ENCODE results near the gene LAMA4. TPM values are rescaled to one million over a fixed set of nuclear protein-coding genes. Genes with fewer than 3 reads are reported as not detected.

Gene LAMA4
- total and polyA plus RNA-seq, 2 of the 13 experiments (the other 11 are each of a cell fraction or from before 2014, with no cell fraction given) = not detected

DNA sequence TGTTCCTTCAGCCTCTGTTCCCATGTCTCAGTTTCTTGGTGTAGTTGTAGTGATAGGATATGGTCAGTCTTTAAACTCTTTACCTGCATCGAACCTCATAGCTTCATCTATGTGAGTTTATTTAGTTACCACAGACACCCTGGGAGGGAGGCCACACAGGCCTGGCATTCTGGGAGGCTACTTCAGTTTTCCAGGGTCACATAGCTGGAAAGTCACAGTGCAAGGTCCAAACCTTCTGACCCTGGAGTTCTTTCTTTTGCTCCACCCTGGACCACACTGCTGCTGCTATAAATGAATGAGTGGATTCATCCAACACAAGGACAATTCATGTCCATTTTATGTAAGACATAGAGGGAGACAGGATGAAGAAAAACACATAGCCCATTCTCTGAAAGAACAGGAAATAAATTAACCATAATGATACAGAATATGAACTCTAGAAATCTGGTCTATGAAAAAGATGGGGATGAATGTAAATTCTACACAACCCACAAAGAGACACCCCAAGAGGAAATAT lies 60.8 kb downstream of the LAMA4 start:
- peak; percentile 49; the same call in 1 of the 2 replicates for TF ChIP-seq HNF4A (CRISPR knock-in tag; IDR thresholded peaks at IDR 0.05)
- TF ChIP-seq ZFP90 (CRISPR knock-in tag; IDR thresholded peaks at IDR 0.05; ENCODE audit: borderline replicate concordance) = no peak
- TF ChIP-seq ISX (CRISPR knock-in tag; conservative IDR thresholded peaks at IDR 0.05) = no peak
- no peak overlapping the region for H2AFZ ChIP-seq (ENCODE audit: low read length)
- in situ Hi-C loops (cut with HindIII; ENCODE audit: extremely low pct_ligation_motif_present, low pct_unique_long_range_greater_than_20kb) (no loop called here), intact Hi-C loops (cut with micrococcal nuclease; ENCODE audit: unreplicated experiment) (no loop called here)
- H3K36me3 ChIP-seq (replicated peaks in 1 of 2; ENCODE audit: control insufficient read depth in 1 of 2, insufficient read depth in 2 of 2, low read length in 2 of 2) = no peaks in the 10 kb centered on the region
- 7% methylated on average over 1 of the region's 1 CpG for WGBS (ENCODE audit: low lambda C conversion rate)
- ATAC-seq (peak; percentile 53), DNase-seq (ENCODE audit: low spot score) (peak; percentile 25), FAIRE-seq (no peak)
- no peaks in the 10 kb centered on the region; a peak in 1 of 5 replicates for H3K27me3 ChIP-seq (ENCODE audit: control insufficient read depth in 1 of 2, insufficient read depth in 2 of 2, low read length in 2 of 2)
- POLR2A ChIA-PET = no interaction called here
- CTCF ChIA-PET (ENCODE audit: low intra/inter-chr PET ratio, low total read pairs) = no interaction called here
- no peak overlapping the region for H3K27ac ChIP-seq (ENCODE audit: extremely low read length, insufficient read depth, low read length)
- H4K20me1 ChIP-seq (ENCODE audit: insufficient read depth, low read length) = no peaks in the 10 kb centered on the region
- peaks cover 11% of the 10 kb centered on the region; the same call in 1 of the 2 replicates for H3K4me1 ChIP-seq (ENCODE audit: insufficient read depth, low read length)
- no TSS peak for BruUV-seq (replicated peaks)
- H3K9ac ChIP-seq (ENCODE audit: insufficient read depth, low read depth, low read length) = no peak overlapping the region
- no peaks in the 10 kb centered on the region for H3K79me2 ChIP-seq (ENCODE audit: insufficient read depth, low read length)
- no peaks in the 10 kb centered on the region for H3K9me3 ChIP-seq (ENCODE audit: low read length)
- no peak overlapping the region for H3K4me2 ChIP-seq (ENCODE audit: low read depth, low read length)
- H3K4me3 ChIP-seq (replicated peaks in 1 of 3; ENCODE audit: insufficient read depth in 1 of 3, low read depth in 2 of 3, low read length in 3 of 3) = no peak overlapping the region

DNA sequence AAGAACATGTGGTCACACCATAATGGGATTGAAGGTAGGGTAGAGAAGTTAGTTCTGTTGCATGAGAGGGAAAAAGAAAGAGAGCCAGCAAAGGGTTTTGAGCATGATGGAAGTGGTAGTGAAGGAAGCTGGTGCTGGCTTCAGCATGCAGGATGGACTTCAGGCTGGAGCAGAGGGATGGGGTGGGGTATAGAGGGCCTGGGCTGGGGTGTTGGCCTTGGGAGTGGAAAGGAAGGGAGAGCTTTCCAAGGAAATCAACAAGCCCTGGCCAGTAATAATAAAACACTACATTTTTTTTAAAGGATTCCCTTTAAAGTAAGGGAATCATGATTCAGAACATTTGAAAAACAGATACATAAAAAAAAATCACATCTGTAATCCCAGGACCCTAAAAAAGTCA lies 61.2 kb downstream of the LAMA4 start:
- DNase-seq (ENCODE audit: low spot score) (no peak), ATAC-seq (no peak), FAIRE-seq (no peak)
- no peak overlapping the region for H3K4me2 ChIP-seq (ENCODE audit: low read depth, low read length)
- no peaks in the 10 kb centered on the region for H3K9me3 ChIP-seq (ENCODE audit: low read length)
- ChIA-PET POLR2A (no interaction called here), CTCF (ENCODE audit: low intra/inter-chr PET ratio, low total read pairs) (no interaction called here)
- H3K36me3 ChIP-seq (replicated peaks in 1 of 2; ENCODE audit: control insufficient read depth in 1 of 2, insufficient read depth in 2 of 2, low read length in 2 of 2) = no peaks in the 10 kb centered on the region
- H3K4me1 ChIP-seq (ENCODE audit: insufficient read depth, low read length) = peaks cover 11% of the 10 kb centered on the region; the same call in 1 of the 2 replicates
- H3K79me2 ChIP-seq (ENCODE audit: insufficient read depth, low read length) = no peaks in the 10 kb centered on the region
- intact Hi-C loops (cut with micrococcal nuclease; ENCODE audit: unreplicated experiment) (no loop called here), in situ Hi-C loops (cut with HindIII; ENCODE audit: extremely low pct_ligation_motif_present, low pct_unique_long_range_greater_than_20kb) (no loop called here)
- H3K27ac ChIP-seq (ENCODE audit: extremely low read length, insufficient read depth, low read length) = no peak overlapping the region
- no peak overlapping the region for H3K4me3 ChIP-seq (replicated peaks in 1 of 3; ENCODE audit: insufficient read depth in 1 of 3, low read depth in 2 of 3, low read length in 3 of 3)
- no peaks in the 10 kb centered on the region; a peak in 1 of 5 replicates for H3K27me3 ChIP-seq (ENCODE audit: control insufficient read depth in 1 of 2, insufficient read depth in 2 of 2, low read length in 2 of 2)
- H3K9ac ChIP-seq (ENCODE audit: insufficient read depth, low read depth, low read length) = no peak overlapping the region
- H4K20me1 ChIP-seq (ENCODE audit: insufficient read depth, low read length) = no peaks in the 10 kb centered on the region
- BruUV-seq (replicated peaks) = no TSS peak
- H2AFZ ChIP-seq (ENCODE audit: low read length) = no peak overlapping the region
- no peak for TF ChIP-seq ZSCAN29 (CRISPR knock-in tag; conservative IDR thresholded peaks at IDR 0.05)
- TF ChIP-seq SOX6 (IDR thresholded peaks at IDR 0.05) = no peak
- TF ChIP-seq SOX6 (CRISPR knock-in tag; IDR thresholded peaks at IDR 0.05) = no peak
- no peak for TF ChIP-seq FOXO1 (CRISPR knock-in tag; IDR thresholded peaks at IDR 0.05)
- TF ChIP-seq, protein P1, sequence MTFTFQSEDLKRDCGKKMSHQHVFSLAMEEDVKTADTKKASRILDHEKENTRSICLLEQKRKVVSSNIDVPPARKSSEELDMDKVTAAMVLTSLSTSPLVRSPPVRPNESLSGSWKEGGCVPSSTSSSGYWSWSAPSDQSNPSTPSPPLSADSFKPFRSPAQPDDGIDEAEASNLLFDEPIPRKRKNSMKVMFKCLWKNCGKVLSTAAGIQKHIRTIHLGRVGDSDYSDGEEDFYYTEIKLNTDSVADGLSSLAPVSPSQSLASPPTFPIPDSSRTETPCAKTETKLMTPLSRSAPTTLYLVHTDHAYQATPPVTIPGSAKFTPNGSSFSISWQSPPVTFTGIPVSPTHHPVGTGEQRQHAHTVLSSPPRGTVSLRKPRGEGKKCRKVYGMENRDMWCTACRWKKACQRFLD (CRISPR knock-in tag; IDR thresholded peaks at IDR 0.05; ENCODE audit: borderline replicate concordance) = no peak
- TF ChIP-seq NAIF1 (CRISPR knock-in tag; IDR thresholded peaks at IDR 0.05; ENCODE audit: borderline replicate concordance) = no peak
- TF ChIP-seq, protein P2, sequence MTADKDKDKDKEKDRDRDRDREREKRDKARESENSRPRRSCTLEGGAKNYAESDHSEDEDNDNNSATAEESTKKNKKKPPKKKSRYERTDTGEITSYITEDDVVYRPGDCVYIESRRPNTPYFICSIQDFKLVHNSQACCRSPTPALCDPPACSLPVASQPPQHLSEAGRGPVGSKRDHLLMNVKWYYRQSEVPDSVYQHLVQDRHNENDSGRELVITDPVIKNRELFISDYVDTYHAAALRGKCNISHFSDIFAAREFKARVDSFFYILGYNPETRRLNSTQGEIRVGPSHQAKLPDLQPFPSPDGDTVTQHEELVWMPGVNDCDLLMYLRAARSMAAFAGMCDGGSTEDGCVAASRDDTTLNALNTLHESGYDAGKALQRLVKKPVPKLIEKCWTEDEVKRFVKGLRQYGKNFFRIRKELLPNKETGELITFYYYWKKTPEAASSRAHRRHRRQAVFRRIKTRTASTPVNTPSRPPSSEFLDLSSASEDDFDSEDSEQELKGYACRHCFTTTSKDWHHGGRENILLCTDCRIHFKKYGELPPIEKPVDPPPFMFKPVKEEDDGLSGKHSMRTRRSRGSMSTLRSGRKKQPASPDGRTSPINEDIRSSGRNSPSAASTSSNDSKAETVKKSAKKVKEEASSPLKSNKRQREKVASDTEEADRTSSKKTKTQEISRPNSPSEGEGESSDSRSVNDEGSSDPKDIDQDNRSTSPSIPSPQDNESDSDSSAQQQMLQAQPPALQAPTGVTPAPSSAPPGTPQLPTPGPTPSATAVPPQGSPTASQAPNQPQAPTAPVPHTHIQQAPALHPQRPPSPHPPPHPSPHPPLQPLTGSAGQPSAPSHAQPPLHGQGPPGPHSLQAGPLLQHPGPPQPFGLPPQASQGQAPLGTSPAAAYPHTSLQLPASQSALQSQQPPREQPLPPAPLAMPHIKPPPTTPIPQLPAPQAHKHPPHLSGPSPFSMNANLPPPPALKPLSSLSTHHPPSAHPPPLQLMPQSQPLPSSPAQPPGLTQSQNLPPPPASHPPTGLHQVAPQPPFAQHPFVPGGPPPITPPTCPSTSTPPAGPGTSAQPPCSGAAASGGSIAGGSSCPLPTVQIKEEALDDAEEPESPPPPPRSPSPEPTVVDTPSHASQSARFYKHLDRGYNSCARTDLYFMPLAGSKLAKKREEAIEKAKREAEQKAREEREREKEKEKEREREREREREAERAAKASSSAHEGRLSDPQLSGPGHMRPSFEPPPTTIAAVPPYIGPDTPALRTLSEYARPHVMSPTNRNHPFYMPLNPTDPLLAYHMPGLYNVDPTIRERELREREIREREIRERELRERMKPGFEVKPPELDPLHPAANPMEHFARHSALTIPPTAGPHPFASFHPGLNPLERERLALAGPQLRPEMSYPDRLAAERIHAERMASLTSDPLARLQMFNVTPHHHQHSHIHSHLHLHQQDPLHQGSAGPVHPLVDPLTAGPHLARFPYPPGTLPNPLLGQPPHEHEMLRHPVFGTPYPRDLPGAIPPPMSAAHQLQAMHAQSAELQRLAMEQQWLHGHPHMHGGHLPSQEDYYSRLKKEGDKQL (CRISPR knock-in tag; IDR thresholded peaks at IDR 0.05; ENCODE audit: low read depth) = no peak
- TF ChIP-seq NONO (IDR thresholded peaks at IDR 0.05) = no peak
- no peak for TF ChIP-seq NONO (CRISPR knock-in tag; conservative IDR thresholded peaks at IDR 0.05)
- TF ChIP-seq, protein P3, sequence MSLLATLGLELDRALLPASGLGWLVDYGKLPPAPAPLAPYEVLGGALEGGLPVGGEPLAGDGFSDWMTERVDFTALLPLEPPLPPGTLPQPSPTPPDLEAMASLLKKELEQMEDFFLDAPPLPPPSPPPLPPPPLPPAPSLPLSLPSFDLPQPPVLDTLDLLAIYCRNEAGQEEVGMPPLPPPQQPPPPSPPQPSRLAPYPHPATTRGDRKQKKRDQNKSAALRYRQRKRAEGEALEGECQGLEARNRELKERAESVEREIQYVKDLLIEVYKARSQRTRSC (CRISPR knock-in tag; IDR thresholded peaks at IDR 0.05; ENCODE audit: low read depth) = no peak
